ENCODE results near the gene ERBIN. TPM values are rescaled to one million over a fixed set of nuclear protein-coding genes. Genes with fewer than 3 reads are reported as not detected.

Gene ERBIN
- total and polyA plus RNA-seq, 2 of the 8 experiments (the other 6 are each of a cell fraction or from before 2014, with no cell fraction given): 7.7 to 33.2 TPM

GRCh38 chr5:65883461-65883860 lies 42.9 kb upstream of the ERBIN start (continued):
- TF ChIP-seq BCL11A (IDR thresholded peaks at IDR 0.05; ENCODE audit: low read depth in 2 of 2, low read length in 2 of 2): no peak
- TF ChIP-seq RBBP5 (IDR thresholded peaks at IDR 0.05; ENCODE audit: borderline replicate concordance, low read depth, low read length): no peak
- TF ChIP-seq TCF12 (IDR thresholded peaks at IDR 0.05; ENCODE audit: low read depth, low read length): no peak
